Ishikawa (cell line): Measurements from ENCODE around the gene SMIM1.

ENCODE experiments used
- CEBPB ChIP-seq: IDR thresholded peaks from 2 replicates; pipeline ENCODE4 v1.6.1; 2012
- CREB1 ChIP-seq: IDR thresholded peaks from 2 replicates; pipeline ENCODE4 v1.6.1; 2012; ENCODE audit warnings: low read depth
- EGR1 ChIP-seq: IDR thresholded peaks from 2 replicates; pipeline ENCODE4 v1.6.1; 2012
- EP300 ChIP-seq: IDR thresholded peaks from 2 replicates; pipeline ENCODE4 v1.6.1; 2012; ENCODE audit warnings: borderline replicate concordance
- FOXM1 ChIP-seq: IDR thresholded peaks from 2 replicates; pipeline ENCODE4 v1.6.1; 2012; ENCODE audit warnings: low read depth, borderline replicate concordance
- MAX ChIP-seq: IDR thresholded peaks from 2 replicates; pipeline ENCODE4 v1.6.1; 2012
- NFIC ChIP-seq: IDR thresholded peaks from 2 replicates; pipeline ENCODE4 v1.6.1; 2012
- RAD21 ChIP-seq: IDR thresholded peaks from 2 replicates; pipeline ENCODE4 v1.6.1; 2012; ENCODE audit warnings: low read depth
- REST ChIP-seq: IDR thresholded peaks from 2 replicates; pipeline ENCODE4 v1.6.1; 2012; ENCODE audit warnings: low read depth, mild to moderate bottlenecking
- TAF1 ChIP-seq: IDR thresholded peaks from 2 replicates; pipeline ENCODE4 v1.6.1; 2012; ENCODE audit warnings: low read depth, mild to moderate bottlenecking
- TCF12 ChIP-seq: IDR thresholded peaks from 2 replicates; pipeline ENCODE4 v1.6.1; 2012; ENCODE audit warnings: low read depth
- TEAD4 ChIP-seq: IDR thresholded peaks from 2 replicates; pipeline ENCODE4 v1.6.1; 2012
- USF1 ChIP-seq: IDR thresholded peaks from 2 replicates; pipeline ENCODE4 v1.6.1; 2012
- YY1 ChIP-seq: IDR thresholded peaks from 2 replicates; pipeline ENCODE4 v1.6.1; 2012; ENCODE audit warnings: low read depth
- ZBTB7A ChIP-seq: IDR thresholded peaks from 2 replicates; pipeline ENCODE4 v1.6.1; 2012; ENCODE audit warnings: low read depth

Gene SMIM1

GRCh38 chr1:3756394-3756793, 16.2 kb upstream of the SMIM1 start:
- TF ChIP-seq TCF12 = no peak
- TF ChIP-seq TEAD4 = no peak
- TF ChIP-seq MAX = no peak
- no peak for TF ChIP-seq YY1
- no peak for TF ChIP-seq REST
- TF ChIP-seq RAD21 = no peak
- TF ChIP-seq EP300 = no peak
- no peak for TF ChIP-seq NFIC
- TF ChIP-seq ZBTB7A = no peak
- TF ChIP-seq FOXM1 = no peak
- no peak for TF ChIP-seq TAF1
- no peak for TF ChIP-seq CREB1
- no peak for TF ChIP-seq USF1
- no peak for TF ChIP-seq CEBPB
- TF ChIP-seq EGR1 = no peak

- TF ChIP-seq EGR1 = no peak
- no peak for TF ChIP-seq RAD21
- no peak for TF ChIP-seq REST
- TF ChIP-seq EP300 = no peak
- TF ChIP-seq NFIC = no peak
- no peak for TF ChIP-seq CREB1
- TF ChIP-seq FOXM1 = no peak
- TF ChIP-seq TEAD4 = no peak
- no peak for TF ChIP-seq ZBTB7A
- no peak for TF ChIP-seq USF1
- no peak for TF ChIP-seq YY1
- no peak for TF ChIP-seq MAX
- TF ChIP-seq TCF12 = no peak
- no peak for TF ChIP-seq CEBPB
- TF ChIP-seq TAF1 = no peak
These were observed 13.4 kb upstream of the SMIM1 start for GRCh38 chr1:3759164-3759563.

GRCh38 chr1:3759796-3760195, 12.8 kb upstream of the SMIM1 start:
- TF ChIP-seq MAX (no peak), REST (no peak), FOXM1 (no peak), TEAD4 (no peak), EGR1 (no peak), CREB1 (no peak), CEBPB (no peak), RAD21 (no peak), NFIC (no peak), YY1 (no peak), TAF1 (no peak), USF1 (no peak)
